Lower leg skin (tissue), 3 donors: Measurements from ENCODE around the gene GPN1.

Source experiments
- POLR2A ChIP-seq, 2 donors: fragments of 450-650 bp; IDR thresholded peaks; one replicate each; pipeline ENCODE4 v1.6.1; 2016 to 2017; ENCODE audit warnings: antibody characterized with exemption in 2 of 2, mild to moderate bottlenecking in 1 of 2, moderate library complexity in 1 of 2
- TF ChIP-seq, protein P1 (sequence below), 3 donors: fragments of 450-650 bp; IDR thresholded peaks; one replicate each; pipeline ENCODE4 v1.5.1; 2016; ENCODE audit warnings: antibody characterized with exemption in 3 of 3, mild to moderate bottlenecking in 3 of 3, moderate library complexity in 2 of 3

DNA sequence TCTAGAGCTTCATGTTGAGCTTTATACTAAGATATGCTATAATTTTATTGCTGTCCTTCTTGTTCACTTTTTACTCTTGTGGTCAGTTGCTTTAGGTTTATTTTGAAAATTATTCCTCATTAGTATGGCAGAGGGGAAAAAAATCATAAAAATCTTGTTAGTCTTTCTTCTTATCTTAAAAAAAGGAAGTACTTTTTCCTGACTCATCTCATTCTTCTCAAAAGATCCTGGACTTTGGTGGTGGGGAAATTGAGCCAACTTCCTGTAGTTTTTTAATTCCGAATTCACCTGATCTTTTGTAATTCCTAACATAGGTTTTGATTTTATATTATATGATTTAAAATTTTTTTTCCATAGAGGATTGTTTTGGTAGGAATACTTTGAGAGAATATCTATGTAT lies 38.6 kb downstream of the GPN1 start:
- TF ChIP-seq, protein P1, sequence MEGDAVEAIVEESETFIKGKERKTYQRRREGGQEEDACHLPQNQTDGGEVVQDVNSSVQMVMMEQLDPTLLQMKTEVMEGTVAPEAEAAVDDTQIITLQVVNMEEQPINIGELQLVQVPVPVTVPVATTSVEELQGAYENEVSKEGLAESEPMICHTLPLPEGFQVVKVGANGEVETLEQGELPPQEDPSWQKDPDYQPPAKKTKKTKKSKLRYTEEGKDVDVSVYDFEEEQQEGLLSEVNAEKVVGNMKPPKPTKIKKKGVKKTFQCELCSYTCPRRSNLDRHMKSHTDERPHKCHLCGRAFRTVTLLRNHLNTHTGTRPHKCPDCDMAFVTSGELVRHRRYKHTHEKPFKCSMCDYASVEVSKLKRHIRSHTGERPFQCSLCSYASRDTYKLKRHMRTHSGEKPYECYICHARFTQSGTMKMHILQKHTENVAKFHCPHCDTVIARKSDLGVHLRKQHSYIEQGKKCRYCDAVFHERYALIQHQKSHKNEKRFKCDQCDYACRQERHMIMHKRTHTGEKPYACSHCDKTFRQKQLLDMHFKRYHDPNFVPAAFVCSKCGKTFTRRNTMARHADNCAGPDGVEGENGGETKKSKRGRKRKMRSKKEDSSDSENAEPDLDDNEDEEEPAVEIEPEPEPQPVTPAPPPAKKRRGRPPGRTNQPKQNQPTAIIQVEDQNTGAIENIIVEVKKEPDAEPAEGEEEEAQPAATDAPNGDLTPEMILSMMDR (IDR thresholded peaks at IDR 0.05), result no peak
- TF ChIP-seq POLR2A (IDR thresholded peaks at IDR 0.05), result no peak
